Cardiac fibroblast (primary cell): Measurements from ENCODE around the gene GAST.
A peak's percentile ranks its signal among the peaks of the same experiment; 100 is the strongest.
"Not testable (repeated sequence)": the region's sequence is repeated elsewhere in the genome, so short reads cannot be mapped to it uniquely, and the experiment has no call there.

ENCODE experiments used
- DNase-seq, 2 donors: peaks; one replicate each; pipeline versions ENCODE4 v3.0.0 to v3.0.0-alpha.2; 2010; ENCODE audit warnings: low read depth in 2 of 2
- H3K4me3 ChIP-seq, 2 donors: replicated peaks in 1 of 2; 1 replicate in 1 of 2; 2 replicates in 1 of 2; pipeline ENCODE4 v1.5.1; 2011; ENCODE audit warnings: low read depth in 2 of 2, low read length in 2 of 2, mild to moderate bottlenecking in 2 of 2, moderate library complexity in 1 of 2
- CTCF ChIP-seq: IDR thresholded peaks from one replicate; pipeline ENCODE4 v1.5.1; 2011; ENCODE audit warnings: low read depth, mild to moderate bottlenecking, low read length, inconsistent platforms

The GAST gene

GRCh38 chr17:41697122-41697962 is 14.8 kb upstream of the GAST start:
- TF ChIP-seq CTCF: no peak
- peak; percentile 72 to 88 for DNase-seq
- no peak overlapping the region for H3K4me3 ChIP-seq

DNA sequence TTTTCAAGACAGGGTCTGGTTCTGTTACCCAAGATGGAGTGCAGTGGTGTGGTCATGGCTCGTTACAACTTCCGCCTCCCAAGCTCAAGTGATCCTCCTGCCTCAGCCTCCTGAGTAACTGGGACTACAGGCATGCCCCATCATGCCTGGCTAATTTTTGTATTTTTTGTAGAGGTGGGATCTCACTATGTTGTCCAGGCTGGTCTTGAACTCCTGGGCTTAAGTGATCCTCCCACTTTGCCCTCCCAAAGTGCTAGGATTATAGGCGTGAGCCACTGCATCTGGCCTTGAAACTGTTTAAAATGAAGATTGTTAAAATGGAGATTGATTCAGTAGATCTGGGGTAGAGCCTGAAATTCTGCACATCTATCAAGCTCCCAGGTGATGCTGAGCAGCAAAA is 11.3 kb upstream of the GAST start:
- DNase-seq, H3K4me3 ChIP-seq: not testable (repeated sequence)

DNA sequence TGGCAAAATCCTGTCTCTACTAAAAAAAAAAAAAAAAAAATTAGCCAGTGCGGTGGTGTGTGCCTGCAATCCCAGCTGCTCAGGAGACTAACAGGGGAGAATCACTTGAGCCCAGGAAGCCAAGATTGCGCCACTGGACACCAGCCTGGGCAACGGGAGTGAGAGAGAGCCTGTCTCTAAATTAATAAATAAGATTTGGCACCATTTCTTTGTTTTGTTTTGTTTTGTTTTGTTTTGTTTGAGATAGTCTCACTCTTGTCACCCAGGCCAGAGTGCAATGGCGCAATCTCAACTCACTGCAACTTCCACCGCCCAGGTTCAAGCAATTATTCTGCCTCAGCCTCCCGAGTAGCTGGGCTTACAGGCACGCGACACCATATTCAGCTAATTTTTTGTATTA is 9.4 kb upstream of the GAST start:
- no peak for TF ChIP-seq CTCF
- DNase-seq: no peak
- no peak overlapping the region for H3K4me3 ChIP-seq

DNA sequence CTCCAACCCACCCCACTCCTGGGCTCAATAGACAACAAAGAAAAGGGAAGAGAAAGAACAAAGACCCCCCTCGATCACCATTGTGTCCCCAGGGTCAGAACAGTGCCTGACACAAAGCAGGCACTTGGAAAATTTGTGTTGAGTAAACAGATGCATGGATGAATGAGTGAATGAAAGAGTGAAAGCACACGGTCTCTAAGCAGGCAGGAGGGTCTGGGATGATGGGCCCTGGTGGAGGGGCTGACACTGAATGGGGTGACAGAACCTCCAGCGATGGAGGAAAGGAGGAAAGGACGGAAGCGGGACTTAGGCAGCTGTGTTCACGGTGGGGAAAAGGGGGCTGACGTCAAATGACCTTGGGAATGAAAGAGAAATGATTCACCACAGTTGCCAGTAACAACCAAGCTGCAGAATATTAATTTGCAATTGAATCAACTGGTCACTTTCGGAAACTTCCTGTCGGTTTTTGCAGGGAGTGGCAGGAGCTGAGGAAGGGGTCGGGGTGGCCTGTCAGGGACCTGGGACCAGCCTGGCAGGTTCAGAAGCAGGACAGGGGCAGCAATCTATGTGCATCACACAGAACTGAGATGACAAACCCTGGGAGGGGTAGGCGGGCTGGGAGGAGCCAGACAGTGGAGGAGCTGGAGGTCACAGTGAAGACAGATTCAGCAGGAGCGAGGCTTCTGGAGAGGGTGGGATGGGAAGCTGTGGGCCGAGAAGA is 6.7 kb upstream of the GAST start:
- peak; percentile 38 to 49 for DNase-seq
- no peak overlapping the region for H3K4me3 ChIP-seq
- TF ChIP-seq CTCF: no peak

GRCh38 chr17:41707803-41708669 is 4.1 kb upstream of the GAST start:
- no peak for TF ChIP-seq CTCF
- no peak overlapping the region for H3K4me3 ChIP-seq
- no peak for DNase-seq

- no peak for TF ChIP-seq CTCF
- H3K4me3 ChIP-seq: no peak overlapping the region
- peak; percentile 68 to 95 for DNase-seq
Observed at GRCh38 chr17:41710472-41711090, 1.6 kb upstream of the GAST start.
